Osteoblast (primary cell): Measurements from ENCODE around the gene DCAF6. TPM values are rescaled to one million over a fixed set of nuclear protein-coding genes. Genes with fewer than 3 reads are reported as not detected.
"Not testable (repeated sequence)": the region's sequence is repeated elsewhere in the genome, so short reads cannot be mapped to it uniquely, and the experiment has no call there.

Experiments used
- DNase-seq: peaks from one replicate; pipeline ENCODE4 v3.0.0; 2011; ENCODE audit warnings: low spot score, mixed read lengths; ENCODE audit not compliant: insufficient read length; ENCODE audit errors: missing footprints
- H2AFZ ChIP-seq: 2 replicates; pipeline ENCODE4 v1.6.0; 2011; ENCODE audit warnings: mild to moderate bottlenecking, low read length
- H3K27ac ChIP-seq: 2 replicates; pipeline ENCODE4 v1.5.1; 2011; ENCODE audit warnings: mild to moderate bottlenecking, low read depth, low read length, moderate library complexity
- H3K27me3 ChIP-seq: 2 replicates; pipeline ENCODE4 v1.6.0; 2012; ENCODE audit warnings: mild to moderate bottlenecking, control low read depth, inconsistent platforms, low read length, moderate library complexity; ENCODE audit not compliant: insufficient read depth
- H3K36me3 ChIP-seq: 2 replicates; pipeline ENCODE4 v1.5.1; 2011; ENCODE audit warnings: mild to moderate bottlenecking, low read length, control low read depth, moderate library complexity; ENCODE audit not compliant: insufficient read depth
- H3K4me1 ChIP-seq: 2 replicates; pipeline ENCODE4 v1.5.1; 2011; ENCODE audit warnings: mild to moderate bottlenecking, low read length, control low read depth, moderate library complexity; ENCODE audit not compliant: insufficient read depth
- H3K4me2 ChIP-seq: 2 replicates; pipeline ENCODE4 v1.6.0; 2011; ENCODE audit warnings: mild to moderate bottlenecking, low read length; ENCODE audit not compliant: insufficient read depth
- H3K4me3 ChIP-seq: fragments of 200-600 bp; sonication (generic); 3 replicates; pipeline ENCODE4 v1.5.1; 2012; ENCODE audit warnings: mild to moderate bottlenecking, low read length, inconsistent platforms; ENCODE audit not compliant: insufficient read depth
- H3K79me2 ChIP-seq: 2 replicates; pipeline ENCODE4 v1.6.0; 2012; ENCODE audit warnings: mild to moderate bottlenecking, low read length, control low read depth, inconsistent platforms; ENCODE audit not compliant: insufficient read depth
- H3K9me3 ChIP-seq: 2 replicates; pipeline ENCODE4 v1.5.1; 2011; ENCODE audit warnings: low read depth, low read length, control low read depth
- H4K20me1 ChIP-seq: 2 replicates; pipeline ENCODE4 v1.6.0; 2012; ENCODE audit warnings: mild to moderate bottlenecking, low read length, control low read depth; ENCODE audit not compliant: insufficient read depth
- CTCF ChIP-seq: IDR thresholded peaks from 2 replicates; pipeline ENCODE4 v1.5.1; 2011; ENCODE audit warnings: mild to moderate bottlenecking, low read depth, low read length, moderate library complexity; ENCODE audit errors: extremely low read depth
- total RNA-seq: library from RNA; depleted of rRNA; stranded (reverse); fragments of >200 nt; gene quantifications from 2 replicates; pipeline ENCODE4 v1.2.3, GENCODE V29; 2012

Gene DCAF6
- total RNA-seq, 1 donor, result 91.6 TPM

GRCh38 chr1:168050307-168050706 is 113.8 kb downstream of the DCAF6 start:
- Histone ChIP-seq H3K4me3 (no peak overlapping the region), H3K27ac (no peak overlapping the region), H2AFZ (no peak overlapping the region), H3K79me2 (no peaks in the 10 kb centered on the region), H3K36me3 (peaks cover 10% of the 10 kb centered on the region), H3K4me2 (no peak overlapping the region), H3K4me1 (no peaks in the 10 kb centered on the region), H4K20me1 (no peaks in the 10 kb centered on the region), H3K9me3 (no peaks in the 10 kb centered on the region), H3K27me3 (no peaks in the 10 kb centered on the region)
- no peak for DNase-seq
- no peak for TF ChIP-seq CTCF

- Histone ChIP-seq H3K4me3 (no peak overlapping the region), H3K27ac (no peak overlapping the region), H3K4me2 (no peak overlapping the region), H4K20me1 (no peaks in the 10 kb centered on the region), H3K36me3 (peaks cover 6% of the 10 kb centered on the region), H3K79me2 (no peaks in the 10 kb centered on the region), H2AFZ (no peak overlapping the region), H3K27me3 (no peaks in the 10 kb centered on the region), H3K9me3 (no peaks in the 10 kb centered on the region), H3K4me1 (no peaks in the 10 kb centered on the region)
- TF ChIP-seq CTCF, result no peak
- no peak for DNase-seq
These were observed 114.4 kb downstream of the DCAF6 start for GRCh38 chr1:168050880-168051279.

GRCh38 chr1:168053681-168054080 is 117.2 kb downstream of the DCAF6 start:
- H3K36me3 ChIP-seq, result peaks cover 3% of the 10 kb centered on the region
- no peaks in the 10 kb centered on the region for H3K9me3 ChIP-seq
- no peak overlapping the region for H3K27ac ChIP-seq
- no peak for TF ChIP-seq CTCF
- no peak for DNase-seq
- no peaks in the 10 kb centered on the region for H3K27me3 ChIP-seq
- no peak overlapping the region for H3K4me2 ChIP-seq
- H4K20me1 ChIP-seq, result peaks cover 3% of the 10 kb centered on the region
- no peak overlapping the region for H3K4me3 ChIP-seq
- no peak overlapping the region for H2AFZ ChIP-seq
- no peaks in the 10 kb centered on the region for H3K79me2 ChIP-seq
- H3K4me1 ChIP-seq, result no peaks in the 10 kb centered on the region

GRCh38 chr1:168054117-168054516 is 117.6 kb downstream of the DCAF6 start:
- no peak for DNase-seq
- no peak overlapping the region for H3K4me2 ChIP-seq
- H3K79me2 ChIP-seq, result no peaks in the 10 kb centered on the region
- no peaks in the 10 kb centered on the region for H3K4me1 ChIP-seq
- H3K36me3 ChIP-seq, result peaks cover 3% of the 10 kb centered on the region
- TF ChIP-seq CTCF, result no peak
- H4K20me1 ChIP-seq, result peaks cover 3% of the 10 kb centered on the region
- no peak overlapping the region for H2AFZ ChIP-seq
- H3K4me3 ChIP-seq, result no peak overlapping the region
- no peak overlapping the region for H3K27ac ChIP-seq
- H3K27me3 ChIP-seq, result no peaks in the 10 kb centered on the region
- no peaks in the 10 kb centered on the region for H3K9me3 ChIP-seq

GRCh38 chr1:168056152-168056551 is 119.7 kb downstream of the DCAF6 start:
- H3K36me3 ChIP-seq, result not testable (repeated sequence)

More at GRCh38 chr1:168056152-168056551, 119.7 kb downstream of the DCAF6 start:
- not testable (repeated sequence) for H3K4me3 ChIP-seq, H3K27me3 ChIP-seq, H2AFZ ChIP-seq, H3K4me1 ChIP-seq, H3K4me2 ChIP-seq, H3K9me3 ChIP-seq, DNase-seq, H3K27ac ChIP-seq, H3K79me2 ChIP-seq, H4K20me1 ChIP-seq
